K562 (cell line): ENCODE measurements around the gene VILL. TPM values are rescaled to one million over a fixed set of nuclear protein-coding genes. Genes with fewer than 3 reads are reported as not detected.

Experiments
- HDGF ChIP-seq: fragments of 450-650 bp; IDR thresholded peaks from 2 replicates; pipeline ENCODE4 v1.6.1; 2016
- MECOM ChIP-seq: fragments of 250-450 bp; sonication (Bioruptor Pico); IDR thresholded peaks from 2 replicates; pipeline ENCODE4 v1.8.0; 2022; ENCODE audit warnings: inconsistent platforms
- TRIM28 ChIP-seq: fragments of 450-650 bp; IDR thresholded peaks from 2 replicates; pipeline ENCODE4 v1.6.1; 2017
- ZNF175 ChIP-seq: fragments of 200-800 bp; sonication (Bioruptor generic); IDR thresholded peaks from 2 replicates; pipeline ENCODE4 v1.6.1; 2016; ENCODE audit warnings: low read depth, mild to moderate bottlenecking, missing genetic modification characterization, missing compliant biosample characterization
- polyA plus RNA-seq, 8 experiments: library from polyadenylated mRNA; depleted of rRNA in 4 of 8; stranded (reverse) in 5 of 8; unstranded in 3 of 8; fragments of >200 nt; fragmentation: Nextera tagmentation in 2 of 8; fragmentation: Illumina TruSeq in 1 of 8; extraction: Ambion mirVana in 2 of 8; extraction: Trizol in 1 of 8; gene quantifications; 2 replicates each; pipeline versions ENCODE4 v1.2.1 to v1.2.3, GENCODE V29; 2011 to 2014; ENCODE audit warnings: inconsistent platforms in 1 of 8, missing spikeins in 1 of 8
- total RNA-seq, 7 experiments: library from RNA; depleted of rRNA in 6 of 7; stranded (reverse); fragments of >200 nt in 6 of 7; fragmentation: Illumina TruSeq in 2 of 7; extraction: Trizol in 2 of 7; gene quantifications; 2 replicates each; pipeline versions ENCODE4 v1.2.1 to v1.2.3, GENCODE V29; 2011 to 2021; ENCODE audit warnings: low replicate concordance in 1 of 7
- TF ChIP-seq, protein P1 (sequence below): fragments of 200-600 bp; sonication (generic); IDR thresholded peaks from one replicate; pipeline ENCODE4 v1.6.1; 2012; ENCODE audit warnings: mild to moderate bottlenecking, low read depth, low read length, inconsistent platforms
- TF ChIP-seq, protein P2 (sequence below), 2 experiments: fragments of 150-350 bp in 1 of 2; IDR thresholded peaks; 2 replicates each; pipeline ENCODE4 v1.6.1; 2012 to 2016; ENCODE audit warnings: low read depth in 2 of 2, low read length in 2 of 2, mild to moderate bottlenecking in 1 of 2, moderate library complexity in 1 of 2
- TF ChIP-seq, protein P3 (sequence below), 2 experiments: fragments of 450-650 bp; IDR thresholded peaks; 2 replicates each; pipeline ENCODE4 v1.6.1; 2018; ENCODE audit warnings: mild to moderate bottlenecking in 2 of 2, low read depth in 1 of 2; ENCODE audit not compliant: partially characterized antibody in 2 of 2

The VILL gene
- total and polyA plus RNA-seq, 9 of the 15 experiments (the other 6 are each of a cell fraction or from before 2014, with no cell fraction given), result 0.11 to 16.0 (median 8.8) TPM

DNA sequence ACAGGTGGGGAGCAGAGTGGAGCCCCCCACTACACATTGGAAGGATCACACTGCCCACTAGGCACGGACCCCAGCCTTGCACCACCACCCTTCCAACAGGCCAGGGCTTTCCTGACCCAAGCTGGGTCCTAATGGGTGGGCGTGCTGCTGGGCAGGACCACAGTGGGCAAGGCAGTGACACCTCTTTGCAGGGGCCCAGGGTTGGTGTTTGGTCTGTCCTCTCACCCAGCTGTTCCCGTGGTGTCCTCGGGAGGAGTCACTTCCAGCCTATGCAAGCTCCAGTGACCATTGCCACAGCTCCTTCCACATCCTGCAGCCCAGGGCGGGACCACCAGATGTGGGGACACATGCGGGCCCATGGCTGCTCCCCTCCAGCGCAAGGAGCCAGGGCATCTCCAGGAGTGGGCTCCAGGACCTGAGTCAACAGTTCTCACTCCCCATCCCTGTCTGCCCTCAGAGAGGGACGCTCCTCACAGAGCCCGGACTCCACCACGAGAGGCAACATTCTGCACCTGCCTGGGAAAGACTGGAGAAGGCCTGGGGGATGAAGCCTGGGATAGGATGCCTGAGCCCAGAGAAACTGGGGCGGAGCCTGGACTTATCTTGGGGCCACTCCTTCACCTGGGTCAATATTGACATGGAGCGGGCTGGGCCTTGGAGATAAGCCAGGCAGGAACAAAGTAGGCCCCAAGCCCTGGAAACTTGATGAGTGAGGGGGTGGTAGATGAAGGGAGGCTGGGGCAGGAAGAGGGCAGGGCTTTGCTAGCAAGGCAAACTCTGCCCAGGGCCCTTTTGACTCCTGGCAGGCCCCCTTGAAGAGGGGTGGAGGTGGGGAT is 3.9 kb upstream of the VILL start (continued):
- TF ChIP-seq, protein P1, sequence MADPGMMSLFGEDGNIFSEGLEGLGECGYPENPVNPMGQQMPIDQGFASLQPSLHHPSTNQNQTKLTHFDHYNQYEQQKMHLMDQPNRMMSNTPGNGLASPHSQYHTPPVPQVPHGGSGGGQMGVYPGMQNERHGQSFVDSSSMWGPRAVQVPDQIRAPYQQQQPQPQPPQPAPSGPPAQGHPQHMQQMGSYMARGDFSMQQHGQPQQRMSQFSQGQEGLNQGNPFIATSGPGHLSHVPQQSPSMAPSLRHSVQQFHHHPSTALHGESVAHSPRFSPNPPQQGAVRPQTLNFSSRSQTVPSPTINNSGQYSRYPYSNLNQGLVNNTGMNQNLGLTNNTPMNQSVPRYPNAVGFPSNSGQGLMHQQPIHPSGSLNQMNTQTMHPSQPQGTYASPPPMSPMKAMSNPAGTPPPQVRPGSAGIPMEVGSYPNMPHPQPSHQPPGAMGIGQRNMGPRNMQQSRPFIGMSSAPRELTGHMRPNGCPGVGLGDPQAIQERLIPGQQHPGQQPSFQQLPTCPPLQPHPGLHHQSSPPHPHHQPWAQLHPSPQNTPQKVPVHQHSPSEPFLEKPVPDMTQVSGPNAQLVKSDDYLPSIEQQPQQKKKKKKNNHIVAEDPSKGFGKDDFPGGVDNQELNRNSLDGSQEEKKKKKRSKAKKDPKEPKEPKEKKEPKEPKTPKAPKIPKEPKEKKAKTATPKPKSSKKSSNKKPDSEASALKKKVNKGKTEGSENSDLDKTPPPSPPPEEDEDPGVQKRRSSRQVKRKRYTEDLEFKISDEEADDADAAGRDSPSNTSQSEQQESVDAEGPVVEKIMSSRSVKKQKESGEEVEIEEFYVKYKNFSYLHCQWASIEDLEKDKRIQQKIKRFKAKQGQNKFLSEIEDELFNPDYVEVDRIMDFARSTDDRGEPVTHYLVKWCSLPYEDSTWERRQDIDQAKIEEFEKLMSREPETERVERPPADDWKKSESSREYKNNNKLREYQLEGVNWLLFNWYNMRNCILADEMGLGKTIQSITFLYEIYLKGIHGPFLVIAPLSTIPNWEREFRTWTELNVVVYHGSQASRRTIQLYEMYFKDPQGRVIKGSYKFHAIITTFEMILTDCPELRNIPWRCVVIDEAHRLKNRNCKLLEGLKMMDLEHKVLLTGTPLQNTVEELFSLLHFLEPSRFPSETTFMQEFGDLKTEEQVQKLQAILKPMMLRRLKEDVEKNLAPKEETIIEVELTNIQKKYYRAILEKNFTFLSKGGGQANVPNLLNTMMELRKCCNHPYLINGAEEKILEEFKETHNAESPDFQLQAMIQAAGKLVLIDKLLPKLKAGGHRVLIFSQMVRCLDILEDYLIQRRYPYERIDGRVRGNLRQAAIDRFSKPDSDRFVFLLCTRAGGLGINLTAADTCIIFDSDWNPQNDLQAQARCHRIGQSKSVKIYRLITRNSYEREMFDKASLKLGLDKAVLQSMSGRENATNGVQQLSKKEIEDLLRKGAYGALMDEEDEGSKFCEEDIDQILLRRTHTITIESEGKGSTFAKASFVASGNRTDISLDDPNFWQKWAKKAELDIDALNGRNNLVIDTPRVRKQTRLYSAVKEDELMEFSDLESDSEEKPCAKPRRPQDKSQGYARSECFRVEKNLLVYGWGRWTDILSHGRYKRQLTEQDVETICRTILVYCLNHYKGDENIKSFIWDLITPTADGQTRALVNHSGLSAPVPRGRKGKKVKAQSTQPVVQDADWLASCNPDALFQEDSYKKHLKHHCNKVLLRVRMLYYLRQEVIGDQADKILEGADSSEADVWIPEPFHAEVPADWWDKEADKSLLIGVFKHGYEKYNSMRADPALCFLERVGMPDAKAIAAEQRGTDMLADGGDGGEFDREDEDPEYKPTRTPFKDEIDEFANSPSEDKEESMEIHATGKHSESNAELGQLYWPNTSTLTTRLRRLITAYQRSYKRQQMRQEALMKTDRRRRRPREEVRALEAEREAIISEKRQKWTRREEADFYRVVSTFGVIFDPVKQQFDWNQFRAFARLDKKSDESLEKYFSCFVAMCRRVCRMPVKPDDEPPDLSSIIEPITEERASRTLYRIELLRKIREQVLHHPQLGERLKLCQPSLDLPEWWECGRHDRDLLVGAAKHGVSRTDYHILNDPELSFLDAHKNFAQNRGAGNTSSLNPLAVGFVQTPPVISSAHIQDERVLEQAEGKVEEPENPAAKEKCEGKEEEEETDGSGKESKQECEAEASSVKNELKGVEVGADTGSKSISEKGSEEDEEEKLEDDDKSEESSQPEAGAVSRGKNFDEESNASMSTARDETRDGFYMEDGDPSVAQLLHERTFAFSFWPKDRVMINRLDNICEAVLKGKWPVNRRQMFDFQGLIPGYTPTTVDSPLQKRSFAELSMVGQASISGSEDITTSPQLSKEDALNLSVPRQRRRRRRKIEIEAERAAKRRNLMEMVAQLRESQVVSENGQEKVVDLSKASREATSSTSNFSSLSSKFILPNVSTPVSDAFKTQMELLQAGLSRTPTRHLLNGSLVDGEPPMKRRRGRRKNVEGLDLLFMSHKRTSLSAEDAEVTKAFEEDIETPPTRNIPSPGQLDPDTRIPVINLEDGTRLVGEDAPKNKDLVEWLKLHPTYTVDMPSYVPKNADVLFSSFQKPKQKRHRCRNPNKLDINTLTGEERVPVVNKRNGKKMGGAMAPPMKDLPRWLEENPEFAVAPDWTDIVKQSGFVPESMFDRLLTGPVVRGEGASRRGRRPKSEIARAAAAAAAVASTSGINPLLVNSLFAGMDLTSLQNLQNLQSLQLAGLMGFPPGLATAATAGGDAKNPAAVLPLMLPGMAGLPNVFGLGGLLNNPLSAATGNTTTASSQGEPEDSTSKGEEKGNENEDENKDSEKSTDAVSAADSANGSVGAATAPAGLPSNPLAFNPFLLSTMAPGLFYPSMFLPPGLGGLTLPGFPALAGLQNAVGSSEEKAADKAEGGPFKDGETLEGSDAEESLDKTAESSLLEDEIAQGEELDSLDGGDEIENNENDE, result no peak
- TF ChIP-seq, protein P2, sequence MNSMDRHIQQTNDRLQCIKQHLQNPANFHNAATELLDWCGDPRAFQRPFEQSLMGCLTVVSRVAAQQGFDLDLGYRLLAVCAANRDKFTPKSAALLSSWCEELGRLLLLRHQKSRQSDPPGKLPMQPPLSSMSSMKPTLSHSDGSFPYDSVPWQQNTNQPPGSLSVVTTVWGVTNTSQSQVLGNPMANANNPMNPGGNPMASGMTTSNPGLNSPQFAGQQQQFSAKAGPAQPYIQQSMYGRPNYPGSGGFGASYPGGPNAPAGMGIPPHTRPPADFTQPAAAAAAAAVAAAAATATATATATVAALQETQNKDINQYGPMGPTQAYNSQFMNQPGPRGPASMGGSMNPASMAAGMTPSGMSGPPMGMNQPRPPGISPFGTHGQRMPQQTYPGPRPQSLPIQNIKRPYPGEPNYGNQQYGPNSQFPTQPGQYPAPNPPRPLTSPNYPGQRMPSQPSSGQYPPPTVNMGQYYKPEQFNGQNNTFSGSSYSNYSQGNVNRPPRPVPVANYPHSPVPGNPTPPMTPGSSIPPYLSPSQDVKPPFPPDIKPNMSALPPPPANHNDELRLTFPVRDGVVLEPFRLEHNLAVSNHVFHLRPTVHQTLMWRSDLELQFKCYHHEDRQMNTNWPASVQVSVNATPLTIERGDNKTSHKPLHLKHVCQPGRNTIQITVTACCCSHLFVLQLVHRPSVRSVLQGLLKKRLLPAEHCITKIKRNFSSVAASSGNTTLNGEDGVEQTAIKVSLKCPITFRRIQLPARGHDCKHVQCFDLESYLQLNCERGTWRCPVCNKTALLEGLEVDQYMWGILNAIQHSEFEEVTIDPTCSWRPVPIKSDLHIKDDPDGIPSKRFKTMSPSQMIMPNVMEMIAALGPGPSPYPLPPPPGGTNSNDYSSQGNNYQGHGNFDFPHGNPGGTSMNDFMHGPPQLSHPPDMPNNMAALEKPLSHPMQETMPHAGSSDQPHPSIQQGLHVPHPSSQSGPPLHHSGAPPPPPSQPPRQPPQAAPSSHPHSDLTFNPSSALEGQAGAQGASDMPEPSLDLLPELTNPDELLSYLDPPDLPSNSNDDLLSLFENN (IDR thresholded peaks at IDR 0.05; ENCODE audit: low read depth in 2 of 2, low read length in 2 of 2), result peak in 1 of 2 experiments; percentile 99; a peak in 2 of 4 replicates
- TF ChIP-seq MECOM (CRISPR knock-in tag), result no peak
- TF ChIP-seq ZNF175 (CRISPR knock-in tag), result peak; percentile 72; the same call in 1 of the 2 replicates
- TF ChIP-seq TRIM28, result peak; percentile 39; the same call in 1 of the 2 replicates
- TF ChIP-seq, protein P3, sequence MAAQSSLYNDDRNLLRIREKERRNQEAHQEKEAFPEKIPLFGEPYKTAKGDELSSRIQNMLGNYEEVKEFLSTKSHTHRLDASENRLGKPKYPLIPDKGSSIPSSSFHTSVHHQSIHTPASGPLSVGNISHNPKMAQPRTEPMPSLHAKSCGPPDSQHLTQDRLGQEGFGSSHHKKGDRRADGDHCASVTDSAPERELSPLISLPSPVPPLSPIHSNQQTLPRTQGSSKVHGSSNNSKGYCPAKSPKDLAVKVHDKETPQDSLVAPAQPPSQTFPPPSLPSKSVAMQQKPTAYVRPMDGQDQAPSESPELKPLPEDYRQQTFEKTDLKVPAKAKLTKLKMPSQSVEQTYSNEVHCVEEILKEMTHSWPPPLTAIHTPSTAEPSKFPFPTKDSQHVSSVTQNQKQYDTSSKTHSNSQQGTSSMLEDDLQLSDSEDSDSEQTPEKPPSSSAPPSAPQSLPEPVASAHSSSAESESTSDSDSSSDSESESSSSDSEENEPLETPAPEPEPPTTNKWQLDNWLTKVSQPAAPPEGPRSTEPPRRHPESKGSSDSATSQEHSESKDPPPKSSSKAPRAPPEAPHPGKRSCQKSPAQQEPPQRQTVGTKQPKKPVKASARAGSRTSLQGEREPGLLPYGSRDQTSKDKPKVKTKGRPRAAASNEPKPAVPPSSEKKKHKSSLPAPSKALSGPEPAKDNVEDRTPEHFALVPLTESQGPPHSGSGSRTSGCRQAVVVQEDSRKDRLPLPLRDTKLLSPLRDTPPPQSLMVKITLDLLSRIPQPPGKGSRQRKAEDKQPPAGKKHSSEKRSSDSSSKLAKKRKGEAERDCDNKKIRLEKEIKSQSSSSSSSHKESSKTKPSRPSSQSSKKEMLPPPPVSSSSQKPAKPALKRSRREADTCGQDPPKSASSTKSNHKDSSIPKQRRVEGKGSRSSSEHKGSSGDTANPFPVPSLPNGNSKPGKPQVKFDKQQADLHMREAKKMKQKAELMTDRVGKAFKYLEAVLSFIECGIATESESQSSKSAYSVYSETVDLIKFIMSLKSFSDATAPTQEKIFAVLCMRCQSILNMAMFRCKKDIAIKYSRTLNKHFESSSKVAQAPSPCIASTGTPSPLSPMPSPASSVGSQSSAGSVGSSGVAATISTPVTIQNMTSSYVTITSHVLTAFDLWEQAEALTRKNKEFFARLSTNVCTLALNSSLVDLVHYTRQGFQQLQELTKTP (IDR thresholded peaks at IDR 0.05; ENCODE audit: low read depth in 1 of 2, partially characterized antibody in 2 of 2), result peak in 1 of 2 experiments; percentile 92
- TF ChIP-seq HDGF, result no peak
